ENCODE data around the gene SPEN. TPM values are rescaled to one million over a fixed set of nuclear protein-coding genes. Genes with fewer than 3 reads are reported as not detected.

SPEN gene
- total RNA-seq, 4 donors from 2014 or later = 40.7 to 97.0 (median 57.3) TPM

DNA sequence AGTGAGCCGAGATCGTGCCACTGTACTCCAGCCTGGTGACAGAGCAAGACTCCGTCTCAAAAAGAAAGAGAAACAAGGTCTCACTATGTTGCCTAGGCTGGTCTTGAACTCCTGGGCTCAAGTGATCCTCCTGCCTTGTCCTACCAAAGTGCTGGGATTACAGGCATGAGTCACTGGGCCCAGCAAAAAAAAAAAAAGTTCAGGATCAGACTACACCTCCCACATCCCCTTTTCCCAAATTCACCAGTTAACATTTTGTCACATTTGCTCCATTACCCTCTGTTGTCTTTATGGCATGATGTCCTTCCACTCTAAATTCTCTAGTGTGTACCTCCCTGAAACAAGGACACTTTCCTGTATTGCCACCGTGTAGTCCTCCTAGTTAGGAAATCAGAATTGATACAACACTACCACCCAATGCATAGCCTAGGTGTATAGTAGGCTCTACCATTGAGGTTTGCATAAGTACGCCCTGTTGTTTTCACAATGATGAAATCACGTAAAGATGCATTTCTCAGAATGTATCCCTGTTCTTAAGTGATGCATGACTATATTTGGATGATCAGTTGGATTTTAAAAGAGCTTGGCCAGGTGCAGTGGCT, 10.7 kb downstream of the SPEN start:
- intact Hi-C loops (cut with DNase I) = no loop called here
- no peak for DNase-seq
- Histone ChIP-seq H3K27ac (peak overlapping the region in 1 of 3 donors; percentile 45), H3K27me3 (no peaks in the 10 kb centered on the region), H3K4me3 (replicated peaks in 1 of 3) (no peak overlapping the region), H3K9me3 (no peaks in the 10 kb centered on the region), H3K36me3 (no peaks in the 10 kb centered on the region), H3K4me1 (peaks cover 18 to 21% of the 10 kb centered on the region in 2 donors)
- TF ChIP-seq POLR2A (IDR thresholded peaks at IDR 0.05) = no peak
- TF ChIP-seq, protein P1, sequence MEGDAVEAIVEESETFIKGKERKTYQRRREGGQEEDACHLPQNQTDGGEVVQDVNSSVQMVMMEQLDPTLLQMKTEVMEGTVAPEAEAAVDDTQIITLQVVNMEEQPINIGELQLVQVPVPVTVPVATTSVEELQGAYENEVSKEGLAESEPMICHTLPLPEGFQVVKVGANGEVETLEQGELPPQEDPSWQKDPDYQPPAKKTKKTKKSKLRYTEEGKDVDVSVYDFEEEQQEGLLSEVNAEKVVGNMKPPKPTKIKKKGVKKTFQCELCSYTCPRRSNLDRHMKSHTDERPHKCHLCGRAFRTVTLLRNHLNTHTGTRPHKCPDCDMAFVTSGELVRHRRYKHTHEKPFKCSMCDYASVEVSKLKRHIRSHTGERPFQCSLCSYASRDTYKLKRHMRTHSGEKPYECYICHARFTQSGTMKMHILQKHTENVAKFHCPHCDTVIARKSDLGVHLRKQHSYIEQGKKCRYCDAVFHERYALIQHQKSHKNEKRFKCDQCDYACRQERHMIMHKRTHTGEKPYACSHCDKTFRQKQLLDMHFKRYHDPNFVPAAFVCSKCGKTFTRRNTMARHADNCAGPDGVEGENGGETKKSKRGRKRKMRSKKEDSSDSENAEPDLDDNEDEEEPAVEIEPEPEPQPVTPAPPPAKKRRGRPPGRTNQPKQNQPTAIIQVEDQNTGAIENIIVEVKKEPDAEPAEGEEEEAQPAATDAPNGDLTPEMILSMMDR (IDR thresholded peaks at IDR 0.05) = no peak
- WGBS, 2 donors = 85% methylated on average over 6 of the region's 6 CpGs

DNA sequence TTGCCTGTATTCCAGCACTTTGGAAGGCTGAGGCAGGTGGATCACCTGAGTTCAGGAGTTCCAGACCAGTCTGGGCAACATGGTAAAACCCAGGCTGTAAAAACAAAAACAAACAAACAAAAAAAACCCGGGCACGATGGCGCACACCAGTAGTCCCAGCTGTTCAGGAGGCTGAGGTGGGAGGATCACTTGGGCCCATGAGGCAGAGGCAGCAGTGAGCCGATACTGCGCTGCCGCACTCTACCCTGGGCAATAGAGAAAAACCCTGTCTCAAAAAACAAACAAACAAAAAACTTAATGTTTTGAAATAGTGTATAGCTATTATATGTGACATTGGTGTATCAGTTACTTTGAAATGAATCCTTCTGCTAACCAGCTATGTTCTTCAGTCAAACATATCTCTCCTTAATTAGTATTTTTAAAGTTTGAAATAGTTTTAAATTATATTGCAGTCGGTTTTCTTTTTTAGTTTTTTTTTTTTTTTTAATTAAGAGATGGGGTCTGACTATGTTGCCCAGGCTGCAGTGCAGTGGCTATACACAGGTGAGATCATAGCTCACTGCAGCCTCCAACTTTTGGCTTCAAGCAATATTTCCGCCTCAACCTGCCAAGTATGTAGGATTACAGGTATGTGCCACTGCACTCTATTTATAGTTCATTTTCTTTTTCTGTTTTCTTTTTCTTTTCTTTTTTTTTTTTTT, 11.3 kb downstream of the SPEN start:
- TF ChIP-seq, protein P1 (IDR thresholded peaks at IDR 0.05) = no peak
- TF ChIP-seq POLR2A (IDR thresholded peaks at IDR 0.05) = no peak
- Histone ChIP-seq H3K4me3 (replicated peaks in 1 of 3) (no peak overlapping the region), H3K4me1 (peaks cover 17 to 18% of the 10 kb centered on the region in 2 donors), H3K9me3 (no peaks in the 10 kb centered on the region), H3K36me3 (no peaks in the 10 kb centered on the region), H3K27ac (no peak overlapping the region), H3K27me3 (no peaks in the 10 kb centered on the region)
- whole genome bisulfite sequencing, 2 donors = 90 to 94% methylated on average over 8 of the region's 8 CpGs
- intact Hi-C loops (cut with DNase I) = no loop called here
- no peak for DNase-seq

DNA sequence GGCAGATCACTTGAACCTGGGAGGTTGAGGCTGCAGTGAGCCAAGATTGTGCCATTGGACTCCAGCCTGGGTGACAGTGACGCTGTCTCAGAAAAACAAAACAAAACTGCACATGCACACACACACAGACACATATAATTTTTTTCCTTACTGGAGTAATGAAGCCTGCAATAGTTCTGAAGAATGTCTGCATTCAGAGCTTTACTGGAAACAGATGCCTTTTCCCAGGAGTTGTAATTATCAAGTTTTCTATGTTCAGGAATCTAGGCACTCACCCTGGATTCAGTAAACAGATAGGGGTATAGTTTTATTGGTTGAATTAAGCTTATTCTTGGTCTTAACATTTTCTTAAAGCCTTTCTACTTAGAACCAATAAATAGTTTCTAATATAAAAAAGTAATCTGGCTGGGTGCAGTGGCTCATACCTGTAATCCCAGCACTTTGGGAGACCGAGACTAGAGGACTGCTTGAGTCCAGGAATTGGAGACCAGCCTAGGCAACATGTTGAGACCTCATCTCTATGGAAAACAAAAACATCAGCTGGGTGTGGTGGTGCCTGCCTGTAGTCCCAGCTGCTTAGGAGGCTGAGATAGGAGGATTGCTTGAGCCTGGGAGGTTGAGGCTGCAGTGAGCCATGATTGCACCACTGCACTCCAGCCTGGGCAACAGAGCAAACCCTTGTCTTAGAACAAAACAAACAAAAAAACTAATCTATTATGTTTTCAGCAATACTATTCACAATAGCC, 15.8 kb downstream of the SPEN start:
- TF ChIP-seq, protein P1 (IDR thresholded peaks at IDR 0.05) = no peak
- no peak for TF ChIP-seq POLR2A (IDR thresholded peaks at IDR 0.05)
- intact Hi-C loops (cut with DNase I) = no loop called here
- peaks cover 9 to 10% of the 10 kb centered on the region in 2 donors for H3K4me1 ChIP-seq
- no peak overlapping the region for H3K27ac ChIP-seq
- H3K27me3 ChIP-seq = no peaks in the 10 kb centered on the region
- H3K9me3 ChIP-seq = no peaks in the 10 kb centered on the region
- no peaks in the 10 kb centered on the region for H3K36me3 ChIP-seq
- no peak overlapping the region for H3K4me3 ChIP-seq (replicated peaks in 1 of 3)
- no peak for DNase-seq
- WGBS, 2 donors = 81 to 91% methylated on average over 2 of the region's 2 CpGs

DNA sequence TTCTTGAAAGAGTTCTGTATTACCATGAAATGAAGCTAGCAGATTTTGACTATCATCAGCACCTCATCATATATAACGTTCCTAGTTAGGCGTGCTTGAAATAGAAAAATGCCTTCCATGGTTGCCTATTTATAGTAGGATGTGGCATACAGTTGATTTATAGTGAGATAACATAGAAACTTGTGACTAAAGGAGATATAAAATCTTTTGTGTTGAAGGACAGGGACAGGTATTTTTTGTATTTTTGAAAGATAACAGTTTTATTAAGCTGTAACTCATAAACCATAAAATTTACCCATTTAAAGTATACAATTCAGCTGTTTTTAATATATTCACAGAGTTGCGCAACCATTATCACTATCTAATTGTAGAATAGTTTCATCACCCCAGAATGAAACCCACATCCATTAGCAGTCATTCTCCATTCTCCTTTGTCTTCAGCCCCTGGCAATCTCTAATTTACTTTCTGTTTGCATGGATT, 19.3 kb downstream of the SPEN start:
- 93% methylated on average over 3 of the region's 3 CpGs for WGBS, 2 donors
- intact Hi-C loops (cut with DNase I) = no loop called here
- Histone ChIP-seq H3K9me3 (no peaks in the 10 kb centered on the region), H3K4me3 (replicated peaks in 1 of 3) (no peak overlapping the region), H3K36me3 (no peaks in the 10 kb centered on the region), H3K27ac (no peak overlapping the region), H3K4me1 (peaks cover 4 to 19% of the 10 kb centered on the region in 2 donors), H3K27me3 (no peaks in the 10 kb centered on the region)
- TF ChIP-seq, protein P1 (IDR thresholded peaks at IDR 0.05) = no peak
- no peak for TF ChIP-seq POLR2A (IDR thresholded peaks at IDR 0.05)
- no peak for DNase-seq
